ENCODE measurements around the gene LYRM1.

Gene LYRM1

GRCh38 chr16:20873331-20873730 is 27.2 kb upstream of the LYRM1 start:
- FAIRE-seq = no peak

GRCh38 chr16:20874088-20874581 is 26.4 kb upstream of the LYRM1 start:
- no peak for FAIRE-seq

GRCh38 chr16:20875355-20875650 is 25.3 kb upstream of the LYRM1 start:
- FAIRE-seq = no peak

GRCh38 chr16:20878682-20879147 is 21.9 kb upstream of the LYRM1 start:
- no peak for FAIRE-seq

GRCh38 chr16:20879175-20880040 is 21.2 kb upstream of the LYRM1 start:
- FAIRE-seq = no peak

GRCh38 chr16:20880867-20881502 is 19.6 kb upstream of the LYRM1 start:
- FAIRE-seq = no peak

- FAIRE-seq = no peak
Measured at GRCh38 chr16:20881503-20881878, 19.1 kb upstream of the LYRM1 start.

GRCh38 chr16:20883554-20884239 is 16.9 kb upstream of the LYRM1 start:
- no peak for FAIRE-seq

- no peak for FAIRE-seq
Measured at GRCh38 chr16:20884240-20884556, 16.4 kb upstream of the LYRM1 start.

GRCh38 chr16:20886320-20886719 is 14.3 kb upstream of the LYRM1 start:
- FAIRE-seq = no peak

- FAIRE-seq = no peak
Measured at GRCh38 chr16:20887207-20887606, 13.4 kb upstream of the LYRM1 start.

GRCh38 chr16:20889625-20890275 is 10.8 kb upstream of the LYRM1 start:
- FAIRE-seq = no peak

- FAIRE-seq = no peak
Measured at GRCh38 chr16:20894388-20894787, 6.2 kb upstream of the LYRM1 start.

GRCh38 chr16:20897253-20897897 is 3.2 kb upstream of the LYRM1 start:
- no peak for FAIRE-seq

- FAIRE-seq = no peak
Measured at GRCh38 chr16:20897922-20898321, 2.6 kb upstream of the LYRM1 start.

- no peak for FAIRE-seq
Measured at GRCh38 chr16:20899071-20899470, 1.5 kb upstream of the LYRM1 start.

GRCh38 chr16:20899477-20900298 is 883 bp upstream of the LYRM1 start:
- FAIRE-seq = no peak

- FAIRE-seq = no peak
Measured at GRCh38 chr16:20901068-20901435, 481 bp downstream of the LYRM1 start.

- FAIRE-seq = no peak
Measured at GRCh38 chr16:20901436-20902112, 1.0 kb downstream of the LYRM1 start.

GRCh38 chr16:20902426-20902825 is 1.9 kb downstream of the LYRM1 start:
- no peak for FAIRE-seq

GRCh38 chr16:20903116-20903898 is 2.7 kb downstream of the LYRM1 start:
- FAIRE-seq = no peak
